Measurements from ENCODE around the gene EDIL3. TPM values are rescaled to one million over a fixed set of nuclear protein-coding genes. Genes with fewer than 3 reads are reported as not detected.

Gene EDIL3
- total RNA-seq, 1 experiment from 2014 or later: 7.2 TPM

DNA sequence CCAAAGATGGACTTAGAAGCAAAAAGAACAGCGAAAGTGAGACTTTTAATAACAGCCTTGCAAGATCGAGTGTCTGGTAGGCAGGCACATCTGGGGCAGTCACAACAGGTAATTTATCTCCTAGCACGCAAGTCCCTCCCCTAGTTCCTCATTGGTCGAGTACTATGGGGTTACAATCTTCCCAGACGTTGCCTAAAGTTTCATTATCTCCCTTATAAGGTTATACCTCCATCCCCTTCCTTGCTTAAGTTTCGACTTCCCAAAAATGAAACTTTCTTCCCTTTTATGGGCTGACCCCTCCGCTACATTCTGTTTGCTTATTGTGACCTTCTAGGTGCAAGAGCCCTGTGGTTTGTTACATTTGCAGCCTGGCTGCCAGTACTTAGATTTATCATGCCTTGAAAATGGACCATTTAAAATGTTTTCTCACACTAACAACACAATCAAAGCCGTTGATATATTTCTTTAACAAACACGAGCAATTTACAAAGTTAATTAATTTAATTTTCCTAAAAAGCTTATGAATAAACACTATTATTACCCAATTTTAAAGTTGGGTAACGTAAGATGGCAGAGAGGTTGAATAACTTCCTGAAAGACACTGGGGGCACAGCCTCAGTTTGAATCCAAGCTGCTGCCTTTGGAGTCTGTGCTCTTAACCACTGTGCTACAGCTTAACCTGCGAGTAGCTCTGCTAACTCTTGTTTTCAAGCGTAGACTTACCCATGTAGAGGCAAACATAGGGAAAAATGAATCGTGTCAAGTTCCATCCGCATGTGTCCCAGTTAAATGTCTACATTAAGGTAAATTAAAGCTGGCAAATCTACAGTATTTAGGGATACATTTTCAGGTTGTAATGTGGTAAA, 91.7 kb downstream of the EDIL3 start:
- H3K27me3 ChIP-seq (ENCODE audit: insufficient read depth, low read depth): no peaks in the 10 kb centered on the region
- ChIA-PET CTCF (no interaction called here), POLR2A (ENCODE audit: unreplicated experiment) (no interaction called here)

DNA sequence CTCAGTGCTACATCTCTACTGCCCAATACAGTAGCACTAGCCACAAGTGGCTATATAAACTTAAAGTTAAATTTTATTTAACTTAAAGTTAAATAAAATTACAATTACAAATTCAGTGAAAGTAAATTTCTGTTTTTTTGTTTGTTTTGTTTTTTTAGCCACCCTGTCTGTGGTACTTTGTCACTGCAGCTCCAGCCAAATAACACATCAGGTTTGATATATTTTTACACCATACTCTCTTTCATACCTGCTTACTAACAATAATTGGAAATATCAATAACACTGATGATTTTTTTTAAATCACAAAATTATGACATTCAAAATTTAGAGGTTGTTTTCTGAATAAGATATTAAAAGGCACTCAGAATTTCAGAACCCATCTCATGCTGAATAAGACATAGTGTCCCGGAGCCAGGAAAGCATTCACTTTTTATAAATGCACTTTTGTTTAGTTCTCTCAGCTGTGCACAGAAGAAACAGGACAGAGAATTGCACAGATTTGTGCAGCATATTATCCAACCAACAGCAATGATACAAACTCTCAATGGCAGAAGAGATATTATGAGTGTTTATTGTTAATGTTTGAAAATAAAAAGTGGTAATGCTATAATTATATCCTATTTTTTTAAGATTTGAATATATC, 92.6 kb downstream of the EDIL3 start:
- H3K27me3 ChIP-seq (ENCODE audit: insufficient read depth, low read depth): no peaks in the 10 kb centered on the region
- H3K4me1 ChIP-seq (replicated peaks; ENCODE audit: insufficient read depth): peaks cover 14% of the 10 kb centered on the region
- H3K4me2 ChIP-seq: no peak overlapping the region
- no TSS peak for BruUV-seq (replicated peaks)
- ChIA-PET POLR2A (ENCODE audit: unreplicated experiment) (no interaction called here), CTCF (no interaction called here)
- no peak for DNase-seq
- TF ChIP-seq, protein P1, sequence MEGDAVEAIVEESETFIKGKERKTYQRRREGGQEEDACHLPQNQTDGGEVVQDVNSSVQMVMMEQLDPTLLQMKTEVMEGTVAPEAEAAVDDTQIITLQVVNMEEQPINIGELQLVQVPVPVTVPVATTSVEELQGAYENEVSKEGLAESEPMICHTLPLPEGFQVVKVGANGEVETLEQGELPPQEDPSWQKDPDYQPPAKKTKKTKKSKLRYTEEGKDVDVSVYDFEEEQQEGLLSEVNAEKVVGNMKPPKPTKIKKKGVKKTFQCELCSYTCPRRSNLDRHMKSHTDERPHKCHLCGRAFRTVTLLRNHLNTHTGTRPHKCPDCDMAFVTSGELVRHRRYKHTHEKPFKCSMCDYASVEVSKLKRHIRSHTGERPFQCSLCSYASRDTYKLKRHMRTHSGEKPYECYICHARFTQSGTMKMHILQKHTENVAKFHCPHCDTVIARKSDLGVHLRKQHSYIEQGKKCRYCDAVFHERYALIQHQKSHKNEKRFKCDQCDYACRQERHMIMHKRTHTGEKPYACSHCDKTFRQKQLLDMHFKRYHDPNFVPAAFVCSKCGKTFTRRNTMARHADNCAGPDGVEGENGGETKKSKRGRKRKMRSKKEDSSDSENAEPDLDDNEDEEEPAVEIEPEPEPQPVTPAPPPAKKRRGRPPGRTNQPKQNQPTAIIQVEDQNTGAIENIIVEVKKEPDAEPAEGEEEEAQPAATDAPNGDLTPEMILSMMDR (conservative IDR thresholded peaks at IDR 0.05): no peak
- TF ChIP-seq EZH2 (IDR thresholded peaks at IDR 0.05; ENCODE audit: low read depth): no peak
- no peaks in the 10 kb centered on the region for H3K36me3 ChIP-seq (ENCODE audit: low read depth)
- H3K27ac ChIP-seq: no peak overlapping the region
- no peaks in the 10 kb centered on the region for H3K79me2 ChIP-seq (ENCODE audit: low read depth)
- no peaks in the 10 kb centered on the region for H4K20me1 ChIP-seq (ENCODE audit: insufficient read depth)
- intact Hi-C loops (cut with micrococcal nuclease; ENCODE audit: unreplicated experiment): loop anchor here (5.0 kb wide), 1 partner anchor 145 kb away; no protein-coding TSS in a partner anchor
- peaks cover 4% of the 10 kb centered on the region; the same call in 1 of the 2 replicates for H3K9me3 ChIP-seq (ENCODE audit: insufficient read depth, low read depth)
- no peaks in the 10 kb centered on the region for H3K9me2 ChIP-seq (ENCODE audit: insufficient read depth)
- no peak overlapping the region for H3K4me3 ChIP-seq
- peaks cover 12% of the 10 kb centered on the region; the same call in 1 of the 2 replicates for H3F3A ChIP-seq (ENCODE audit: insufficient read depth, low read depth)
- H2AFZ ChIP-seq: no peak overlapping the region

More for the DNA sequence above, 91.7 kb downstream of the EDIL3 start:
- no peak for DNase-seq
- no peaks in the 10 kb centered on the region for H3K36me3 ChIP-seq (ENCODE audit: low read depth)
- no peaks in the 10 kb centered on the region for H3K79me2 ChIP-seq (ENCODE audit: low read depth)
- no TSS peak for BruUV-seq (replicated peaks)
- no peaks in the 10 kb centered on the region for H4K20me1 ChIP-seq (ENCODE audit: insufficient read depth)
- H3F3A ChIP-seq (ENCODE audit: insufficient read depth, low read depth): peaks cover 6% of the 10 kb centered on the region; the same call in 1 of the 2 replicates
- peaks cover 7% of the 10 kb centered on the region for H3K4me1 ChIP-seq (replicated peaks; ENCODE audit: insufficient read depth)
- H3K9me2 ChIP-seq (ENCODE audit: insufficient read depth): no peaks in the 10 kb centered on the region
- no peak overlapping the region for H3K4me2 ChIP-seq
- intact Hi-C loops (cut with micrococcal nuclease; ENCODE audit: unreplicated experiment): loop anchor here (5.0 kb wide), 1 partner anchor 144 kb away; no protein-coding TSS in a partner anchor
- TF ChIP-seq EZH2 (IDR thresholded peaks at IDR 0.05; ENCODE audit: low read depth): no peak
- TF ChIP-seq, protein P1 (conservative IDR thresholded peaks at IDR 0.05): no peak
- H3K9me3 ChIP-seq (ENCODE audit: insufficient read depth, low read depth): no peaks in the 10 kb centered on the region; the same call in 1 of the 2 replicates
- H3K4me3 ChIP-seq: no peak overlapping the region
- H3K27ac ChIP-seq: no peak overlapping the region
- no peak overlapping the region for H2AFZ ChIP-seq

- H2AFZ ChIP-seq: no peak overlapping the region
- no TSS peak for BruUV-seq (replicated peaks)
- H3K36me3 ChIP-seq (ENCODE audit: low read depth): no peaks in the 10 kb centered on the region
- H4K20me1 ChIP-seq (ENCODE audit: insufficient read depth): no peaks in the 10 kb centered on the region
- H3K79me2 ChIP-seq (ENCODE audit: low read depth): no peaks in the 10 kb centered on the region
- H3K4me3 ChIP-seq: no peak overlapping the region
- no peak overlapping the region for H3K4me2 ChIP-seq
- H3K9me2 ChIP-seq (ENCODE audit: insufficient read depth): no peaks in the 10 kb centered on the region
- ChIA-PET POLR2A (ENCODE audit: unreplicated experiment) (no interaction called here), CTCF (no interaction called here)
- no peaks in the 10 kb centered on the region for H3K27me3 ChIP-seq (ENCODE audit: insufficient read depth, low read depth)
- intact Hi-C loops (cut with micrococcal nuclease; ENCODE audit: unreplicated experiment): loop anchor here (5.0 kb wide), 1 partner anchor 147 kb away; no protein-coding TSS in a partner anchor
- peaks cover 4% of the 10 kb centered on the region; the same call in 1 of the 2 replicates for H3K9me3 ChIP-seq (ENCODE audit: insufficient read depth, low read depth)
- H3K4me1 ChIP-seq (replicated peaks; ENCODE audit: insufficient read depth): peaks cover 14% of the 10 kb centered on the region
- peaks cover 12% of the 10 kb centered on the region; the same call in 1 of the 2 replicates for H3F3A ChIP-seq (ENCODE audit: insufficient read depth, low read depth)
- no peak overlapping the region for H3K27ac ChIP-seq
- TF ChIP-seq, protein P1 (conservative IDR thresholded peaks at IDR 0.05): no peak
- TF ChIP-seq EZH2 (IDR thresholded peaks at IDR 0.05; ENCODE audit: low read depth): no peak
- no peak for DNase-seq
These were observed 94.0 kb downstream of the EDIL3 start for GRCh38 chr5:84290673-84291072.
